ENCODE results near the gene RRAS2.
"Not testable (repeated sequence)": the region's sequence is repeated elsewhere in the genome, so short reads cannot be mapped to it uniquely, and the experiment has no call there.

The RRAS2 gene

DNA sequence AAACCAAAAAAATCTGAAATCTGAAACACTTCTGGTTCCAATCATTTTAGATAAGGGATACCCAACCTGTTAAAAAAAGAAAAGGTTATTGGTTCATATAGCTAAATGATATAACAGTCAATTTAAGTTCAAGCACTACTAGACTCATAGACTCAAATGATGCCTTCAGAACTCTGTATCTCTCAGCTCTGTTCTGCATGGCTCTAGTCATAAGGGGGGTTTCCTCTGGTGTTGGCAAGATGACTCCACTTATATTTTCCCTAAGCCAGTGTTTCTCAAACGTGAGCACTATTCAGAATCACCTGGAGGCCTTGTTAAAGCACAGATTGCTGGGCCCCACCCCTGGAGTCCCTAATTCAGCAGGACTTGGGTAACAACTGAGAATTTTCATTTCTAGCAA is 11.5 kb upstream of the RRAS2 start:
- DNase-seq: no peak

DNA sequence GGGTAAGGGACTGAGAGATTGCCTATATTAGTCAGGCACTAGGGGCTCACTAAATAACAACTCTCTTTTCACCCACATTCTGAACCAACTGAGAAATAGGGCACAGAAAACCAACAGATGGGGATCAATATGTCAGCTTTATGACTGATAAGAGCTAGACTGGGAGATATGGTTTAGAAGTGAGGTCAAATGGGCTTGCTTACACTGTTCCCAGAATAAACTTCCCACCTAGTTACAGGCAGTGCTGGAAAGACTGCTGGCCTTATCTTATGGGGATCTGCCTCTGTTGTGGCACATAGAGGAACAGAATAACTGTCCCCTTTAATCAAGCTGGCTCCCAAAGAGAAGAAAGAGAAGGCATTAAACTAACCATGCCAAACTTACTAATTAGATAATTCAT is 10.6 kb upstream of the RRAS2 start:
- DNase-seq: no peak

DNA sequence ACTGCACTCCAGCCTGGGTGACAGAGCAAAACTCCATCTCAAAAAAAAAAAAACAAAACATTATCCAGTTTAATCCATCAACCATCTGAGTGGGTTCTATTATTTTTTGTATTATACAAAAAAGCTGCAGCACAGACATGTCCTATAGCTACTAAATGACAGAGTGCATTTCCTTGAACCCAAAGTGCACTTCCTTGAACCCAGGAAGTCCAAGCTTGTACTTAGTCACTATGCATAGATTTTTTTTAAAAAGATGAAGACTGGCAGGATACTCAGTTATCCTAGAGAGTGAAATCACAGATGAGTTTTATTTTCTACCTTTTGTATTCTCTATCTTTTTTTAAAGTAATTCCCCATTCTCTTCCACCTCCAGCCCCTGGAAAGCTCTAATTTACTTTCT is 8.0 kb upstream of the RRAS2 start:
- DNase-seq: no peak

DNA sequence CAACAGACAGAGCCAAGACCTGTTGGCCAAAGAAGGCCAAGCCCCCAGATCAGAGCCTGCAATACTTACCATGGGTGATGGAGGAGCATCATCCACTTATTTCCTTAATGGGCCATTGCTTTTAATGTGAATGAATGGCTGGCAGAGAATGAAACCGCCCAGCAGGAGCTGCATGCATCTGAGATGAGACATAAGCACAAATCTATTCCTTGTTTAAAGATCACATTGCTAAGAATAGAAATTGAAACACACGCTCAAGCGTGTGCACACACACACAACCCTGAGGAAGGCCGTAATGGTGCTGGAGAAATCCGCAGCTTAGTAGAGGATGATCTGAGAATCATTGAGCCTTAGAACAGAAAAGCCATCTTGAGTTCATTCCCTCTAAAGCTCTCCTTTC is 5.3 kb upstream of the RRAS2 start:
- DNase-seq: no peak

DNA sequence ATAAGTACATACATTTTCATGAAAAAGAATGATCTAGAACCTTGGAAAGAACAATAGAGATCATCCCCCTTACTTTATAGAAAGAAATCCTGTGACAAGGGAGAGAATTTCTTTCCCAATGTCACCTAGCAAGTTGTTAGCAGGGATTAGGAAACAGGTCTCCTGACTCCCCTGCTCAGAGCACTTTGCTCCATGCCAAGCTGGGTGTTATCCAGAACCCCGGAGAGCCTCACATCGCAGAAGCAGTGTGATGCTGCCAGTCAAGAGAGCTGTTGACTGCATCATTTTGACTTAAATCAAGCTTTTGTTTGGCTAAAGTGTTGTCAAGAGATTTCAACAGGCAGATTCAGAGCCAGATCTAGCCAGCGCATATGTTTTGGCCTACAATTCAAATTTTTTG is 3.6 kb upstream of the RRAS2 start:
- DNase-seq: no peak

DNA sequence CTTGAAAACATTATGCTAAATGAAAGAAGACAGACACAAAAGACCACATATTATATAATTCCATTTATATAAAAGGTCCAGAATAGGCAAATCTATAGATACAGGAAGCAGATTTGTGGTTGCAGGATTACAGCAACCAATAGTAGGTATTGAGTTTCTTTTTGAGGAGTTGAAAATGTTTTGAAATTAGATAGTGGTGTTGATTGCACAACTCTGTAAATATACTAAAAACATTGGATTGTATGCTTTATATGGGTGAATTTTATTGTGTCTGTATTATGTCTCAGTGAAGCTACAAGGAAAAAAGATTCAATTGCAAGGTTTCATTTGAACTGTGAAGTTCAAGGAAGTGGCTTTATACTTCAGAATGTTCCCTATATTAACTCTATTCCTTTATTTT is 3.0 kb upstream of the RRAS2 start:
- DNase-seq: no peak

DNA sequence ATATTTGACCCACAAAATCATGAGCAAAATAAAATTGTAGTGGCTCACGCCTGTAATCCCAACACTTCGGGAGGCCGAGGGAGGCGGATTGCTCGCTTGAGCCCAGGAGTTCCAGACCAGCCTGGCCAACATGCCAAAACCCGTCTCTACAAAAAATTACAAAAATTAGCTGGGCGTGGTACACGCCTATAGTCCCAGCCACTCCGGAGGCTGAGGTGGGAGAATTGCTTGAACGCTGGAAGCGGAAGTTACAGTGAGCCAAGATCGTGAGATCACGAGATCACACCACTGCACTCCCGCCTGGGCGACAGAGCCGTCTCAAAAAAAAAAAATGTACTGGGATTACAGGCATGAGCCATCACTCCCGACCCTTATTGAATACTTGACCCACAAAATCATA is 2.0 kb upstream of the RRAS2 start:
- no peak for DNase-seq

DNA sequence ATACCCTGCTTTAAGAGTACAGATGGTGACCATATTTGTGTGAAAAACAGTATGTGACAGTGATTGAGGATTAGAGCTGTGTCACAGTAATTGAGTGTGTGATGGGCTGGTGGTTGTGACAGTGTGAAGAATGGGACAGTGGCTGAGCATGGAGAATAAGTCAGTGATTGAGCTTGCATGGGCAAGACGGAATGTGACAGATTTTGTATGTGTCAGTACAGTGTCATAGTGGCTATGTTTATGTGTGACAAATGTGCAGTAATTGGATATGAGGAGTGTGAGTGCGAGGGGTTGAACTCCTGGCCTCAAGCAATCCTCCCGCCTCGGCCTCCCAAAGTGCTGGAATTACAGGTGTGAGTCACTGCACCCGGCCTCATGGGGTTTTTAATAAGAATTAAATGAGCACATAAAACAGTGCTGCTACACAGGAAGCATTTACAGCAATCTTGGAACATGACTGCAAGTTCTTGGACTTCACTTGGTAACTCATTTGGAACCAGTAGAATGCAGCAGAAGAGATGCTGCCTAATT is 583 bp upstream of the RRAS2 start:
- no peak for DNase-seq

DNA sequence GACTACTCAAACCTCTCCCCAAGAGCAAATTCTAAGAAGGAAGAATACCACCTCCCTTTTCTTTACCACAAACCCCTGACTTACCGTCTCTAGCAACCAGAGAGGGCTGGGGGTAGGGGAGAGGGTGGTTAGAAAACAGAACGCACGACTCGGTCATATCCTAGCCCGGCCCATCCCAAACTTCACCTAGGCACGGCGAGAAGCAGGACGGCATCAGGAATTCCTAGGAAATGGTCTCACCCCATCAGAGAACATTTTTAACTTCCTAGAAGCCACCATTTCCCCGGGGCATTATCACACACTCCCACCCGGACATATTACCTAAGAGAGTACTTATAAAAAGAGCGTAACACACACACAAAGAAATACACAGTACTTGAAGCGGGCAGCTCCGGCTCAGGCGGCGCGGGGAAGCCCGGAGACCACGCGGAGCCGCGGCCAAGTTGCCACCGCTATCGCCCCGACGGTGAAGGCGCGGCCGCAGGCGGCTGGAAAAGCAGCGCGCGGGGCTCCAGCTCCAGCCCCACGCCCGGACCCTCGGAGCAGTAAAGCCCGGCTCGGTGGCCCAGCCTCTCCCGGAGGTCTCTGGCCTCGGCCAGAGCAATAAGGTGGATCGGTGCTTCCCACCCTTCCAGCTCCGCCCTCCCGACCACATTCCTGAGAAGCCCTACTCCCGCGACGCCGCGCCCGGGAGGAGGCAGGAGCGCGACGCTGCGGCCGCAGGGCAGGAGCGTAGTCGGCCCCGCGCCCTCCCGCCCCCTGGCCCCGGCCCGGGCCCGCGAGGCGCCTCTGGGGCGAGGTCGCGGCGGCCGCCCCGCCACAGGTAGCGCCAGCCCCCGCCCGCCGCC is 878 bp downstream of the RRAS2 start:
- DNase-seq: no peak

DNA sequence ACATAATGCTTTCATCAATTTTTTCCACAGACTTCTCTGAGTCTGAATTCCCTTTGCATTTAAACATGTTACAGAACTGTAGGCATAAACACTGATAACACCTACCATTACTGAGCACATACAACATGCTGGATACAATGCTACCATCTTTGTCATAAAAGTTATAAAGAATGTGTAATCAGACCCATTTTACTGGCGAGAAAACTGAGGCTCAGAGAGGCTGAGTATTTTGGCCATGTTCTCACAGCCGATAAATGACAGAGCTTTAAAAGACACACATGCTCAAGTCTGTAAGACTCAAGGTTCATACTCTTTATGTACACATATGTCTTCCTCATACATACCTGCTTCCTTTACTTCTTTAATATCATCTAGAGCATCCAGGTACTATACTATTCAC is 2.6 kb downstream of the RRAS2 start:
- DNase-seq: no peak

DNA sequence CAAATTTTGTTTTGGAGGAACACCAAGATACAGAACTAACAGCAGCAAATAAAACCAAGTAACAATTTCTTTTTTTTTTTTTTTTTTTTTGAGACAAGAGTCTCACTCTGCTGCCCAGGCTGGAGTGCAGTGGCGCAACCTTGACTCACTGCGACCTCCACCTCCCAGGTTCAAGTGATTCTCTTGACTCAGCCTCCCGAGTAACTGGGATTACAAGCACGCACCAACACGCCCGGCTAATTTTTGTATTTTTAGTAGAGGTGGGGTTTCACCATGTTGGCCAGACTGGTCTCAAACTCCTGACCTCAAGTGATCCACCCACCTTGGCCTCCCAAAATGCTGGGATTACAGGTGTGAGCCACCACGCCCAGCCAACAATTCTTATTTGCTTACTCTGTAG is 4.4 kb downstream of the RRAS2 start:
- DNase-seq: not testable (repeated sequence)

DNA sequence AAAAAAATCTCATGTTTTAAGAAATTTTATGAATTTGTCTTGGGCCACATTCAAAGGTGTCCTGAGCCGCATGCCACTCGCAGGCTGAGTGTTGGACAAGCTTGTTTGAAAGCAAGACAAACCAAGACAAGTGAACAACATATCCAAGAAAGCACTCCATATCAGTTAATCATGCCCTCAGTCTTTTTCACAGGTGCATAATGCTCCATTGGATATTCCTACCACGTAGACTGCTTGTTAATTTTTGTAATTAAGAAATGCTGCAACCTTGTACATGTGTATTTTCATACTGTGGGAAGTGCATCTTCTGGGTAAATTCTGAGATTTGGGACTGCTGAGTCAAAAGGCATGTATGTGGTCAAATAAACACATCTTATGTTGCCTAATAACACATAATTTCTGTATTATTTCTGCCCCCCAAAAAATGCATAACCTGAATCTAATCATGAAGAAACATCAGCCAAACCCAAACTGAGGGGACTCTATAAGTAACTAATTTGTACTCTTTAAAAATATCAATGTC is 8.2 kb downstream of the RRAS2 start:
- no peak for DNase-seq

DNA sequence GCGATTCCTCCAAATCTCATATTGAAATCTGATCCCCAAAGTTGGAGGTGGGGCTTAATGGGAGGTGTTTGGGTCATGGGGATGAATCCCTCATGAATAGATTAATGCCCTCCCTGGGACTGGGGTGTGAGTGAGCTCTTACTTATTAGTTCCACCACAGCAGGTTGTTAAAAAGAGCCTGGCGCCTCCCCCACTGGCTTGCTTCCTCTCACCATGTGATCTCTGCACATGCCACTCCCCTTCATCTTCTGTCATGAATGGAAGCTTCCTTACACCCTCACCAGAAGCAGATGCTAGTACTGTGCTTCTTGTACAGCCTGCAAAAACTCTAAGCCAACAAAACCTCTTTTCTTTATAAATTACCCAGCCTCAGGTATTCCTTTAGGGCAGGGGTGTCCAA is 8.8 kb downstream of the RRAS2 start:
- DNase-seq: no peak

DNA sequence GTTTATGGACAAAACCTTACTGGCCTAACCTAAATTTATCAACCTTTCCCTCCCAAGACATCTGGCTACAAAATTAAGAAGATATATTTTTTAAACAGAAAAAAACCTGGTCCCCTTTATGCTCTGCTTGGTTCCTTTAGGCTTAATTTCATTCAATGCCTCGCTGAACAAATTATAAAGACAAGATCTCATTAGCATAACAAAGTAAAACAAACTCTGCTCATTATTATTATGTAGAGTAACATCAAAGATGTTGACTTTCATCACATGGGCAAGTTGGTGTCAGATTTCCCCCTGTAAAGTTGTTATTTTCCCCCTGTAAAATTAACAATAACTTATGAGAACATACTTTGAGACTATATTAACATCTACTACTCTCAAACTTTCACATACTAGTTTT is 11.0 kb downstream of the RRAS2 start:
- no peak for DNase-seq

DNA sequence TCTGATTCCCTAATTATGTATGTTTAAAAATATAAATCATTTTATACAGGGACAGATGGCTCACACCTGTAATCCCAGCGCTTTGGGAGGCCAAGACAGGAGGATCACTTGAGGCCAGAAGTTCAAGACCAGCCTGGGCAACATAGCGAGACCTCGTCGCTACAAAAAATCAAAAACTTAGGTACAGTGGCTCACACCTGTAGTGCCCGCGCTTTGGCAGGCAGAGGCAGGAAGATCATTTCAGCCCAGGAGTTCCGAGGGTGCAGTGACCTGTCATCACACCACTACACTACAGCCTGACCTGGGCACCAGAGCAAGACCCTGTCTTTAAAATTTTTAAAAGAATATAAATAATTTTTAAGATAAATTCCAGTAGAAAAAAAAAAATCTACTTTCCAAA is 11.5 kb downstream of the RRAS2 start:
- no peak for DNase-seq

DNA sequence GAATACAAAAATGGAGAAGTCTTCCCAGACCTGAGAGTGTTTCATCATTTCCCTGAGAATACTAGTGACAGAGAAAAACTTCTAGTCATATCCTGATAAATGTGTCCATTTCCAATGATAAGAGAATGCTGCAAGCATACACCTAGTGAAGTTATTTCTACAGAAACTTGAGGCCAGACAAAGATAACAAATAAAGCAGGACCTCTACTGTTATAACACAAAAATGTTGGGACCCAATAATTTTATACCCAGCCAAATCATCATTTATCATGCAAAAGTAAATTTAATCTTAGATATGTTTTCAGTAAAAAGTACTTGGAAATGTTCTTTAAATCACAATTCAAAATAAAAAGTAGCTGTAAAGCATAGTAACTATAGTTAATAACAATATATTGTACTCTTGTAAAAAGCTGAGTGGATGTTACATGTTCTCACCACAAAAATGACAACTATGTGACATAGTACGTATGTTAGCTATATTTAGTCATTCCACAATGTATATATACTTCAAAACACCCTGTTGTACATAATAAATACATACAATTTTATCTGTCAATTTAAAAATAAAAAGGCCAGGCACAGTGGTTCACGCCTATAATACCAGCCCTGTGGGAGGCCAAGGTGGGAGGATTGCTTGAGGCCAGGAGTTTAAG is 12.6 kb downstream of the RRAS2 start:
- no peak for DNase-seq

DNA sequence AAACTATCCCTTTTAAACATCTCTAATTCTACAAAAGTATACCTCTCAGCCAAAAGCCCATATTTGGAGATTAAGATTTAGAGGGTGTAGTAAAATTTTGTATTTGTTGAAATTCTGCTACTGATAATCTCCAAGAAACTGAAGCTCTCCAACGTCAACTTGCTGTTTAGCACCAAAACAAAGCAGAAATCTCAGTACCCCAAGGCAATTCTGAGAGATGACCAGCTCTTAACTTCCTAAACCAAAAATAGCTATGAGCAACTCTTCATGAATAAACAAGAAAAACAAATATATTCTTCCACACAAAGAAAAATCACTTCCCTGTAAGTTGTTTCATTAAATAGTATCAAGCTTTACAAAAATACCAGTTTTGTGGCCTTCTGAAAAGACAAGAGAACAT is 13.3 kb downstream of the RRAS2 start:
- no peak for DNase-seq

DNA sequence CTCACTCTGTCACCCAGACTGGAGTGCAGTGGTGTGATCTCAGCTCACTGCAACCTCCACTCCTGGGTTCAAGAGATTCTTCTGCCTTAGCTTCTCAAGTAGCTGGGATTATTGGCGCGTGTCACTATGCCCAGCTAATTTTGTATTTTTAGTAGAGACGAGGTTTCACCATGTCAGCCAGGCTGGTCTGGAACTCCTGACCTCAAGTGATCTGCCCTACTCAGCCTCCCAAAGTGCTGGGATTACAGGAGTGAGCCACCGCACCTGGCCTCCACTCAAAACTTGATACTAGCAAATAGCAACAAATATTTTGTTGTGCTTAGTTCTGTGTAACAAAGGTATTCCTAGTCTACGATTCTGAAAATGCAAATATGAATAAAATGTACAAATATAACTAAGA is 14.0 kb downstream of the RRAS2 start:
- DNase-seq: not testable (repeated sequence)

DNA sequence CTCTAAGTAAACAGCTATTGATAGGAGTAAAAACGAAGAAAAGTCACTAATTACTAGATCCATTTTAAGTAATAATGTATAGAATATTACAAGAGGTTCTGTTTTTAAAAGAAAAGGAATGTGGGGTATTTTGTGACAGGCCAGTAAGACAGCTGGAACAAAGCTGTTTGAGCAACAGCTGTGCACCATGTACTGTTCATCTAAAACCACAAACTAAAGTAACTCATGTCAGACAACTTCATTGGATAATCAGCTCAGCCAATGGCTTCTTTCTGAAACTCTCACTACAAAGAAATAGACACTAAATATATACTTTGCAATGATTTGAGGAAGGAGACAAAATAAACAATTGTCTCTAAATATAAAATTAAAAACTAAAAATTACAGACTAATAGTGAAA is 16.1 kb downstream of the RRAS2 start:
- DNase-seq: no peak

DNA sequence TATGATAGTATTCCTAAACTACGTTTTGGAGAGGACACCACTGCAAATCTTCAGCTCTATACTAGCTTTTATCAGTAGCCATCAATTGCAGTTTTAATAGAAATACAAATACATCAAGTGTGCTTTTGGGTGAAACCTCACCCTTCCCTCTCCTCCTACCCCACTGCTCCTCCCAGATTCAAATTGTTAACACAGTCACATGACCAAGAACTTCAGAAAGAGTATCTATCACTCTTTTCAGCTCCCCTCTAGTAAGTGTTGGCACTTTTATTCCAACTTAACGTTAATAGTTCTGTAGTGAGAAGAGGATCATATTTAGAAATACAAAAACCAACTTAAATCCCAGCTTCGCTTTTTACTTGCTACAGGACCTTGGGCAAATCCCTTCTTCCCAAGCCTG is 17.0 kb downstream of the RRAS2 start:
- DNase-seq: no peak

DNA sequence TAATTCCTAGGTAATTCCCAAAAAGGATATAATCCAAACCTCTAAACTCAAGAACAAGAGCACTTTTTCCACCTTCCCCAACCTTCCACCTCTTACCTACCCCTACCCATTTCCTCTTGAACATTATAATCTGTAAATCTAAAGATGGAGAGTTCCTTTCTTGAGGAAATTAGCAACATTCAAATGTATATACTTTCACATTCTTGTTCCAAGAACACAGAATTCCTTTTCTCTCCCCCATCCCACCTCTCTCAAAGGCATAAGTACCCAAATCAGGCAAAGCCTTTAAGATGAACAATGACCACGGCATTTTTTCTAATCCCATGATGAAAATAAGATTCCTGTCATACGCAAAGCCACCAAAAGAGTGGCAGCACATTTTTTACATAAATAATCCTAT is 18.3 kb downstream of the RRAS2 start:
- no peak for DNase-seq

DNA sequence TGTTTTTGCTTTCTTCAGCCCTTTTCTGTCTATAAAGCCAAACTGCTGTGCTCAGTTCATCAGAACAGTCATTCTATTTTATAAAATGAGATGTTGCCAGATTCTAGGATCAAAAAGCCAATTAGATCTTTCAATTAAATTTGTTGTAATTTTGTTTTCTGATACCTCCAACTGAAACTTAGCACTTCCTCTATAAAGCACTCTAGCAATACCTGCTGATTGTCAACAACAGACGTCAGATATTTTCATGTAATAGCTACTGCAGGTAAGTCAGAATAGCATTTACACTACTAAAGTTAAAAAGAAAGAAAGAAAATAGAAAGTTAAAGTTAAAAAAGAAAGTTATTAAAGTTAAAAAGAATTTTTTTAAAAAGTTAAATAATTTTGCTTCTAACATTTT is 19.6 kb downstream of the RRAS2 start:
- DNase-seq: no peak

DNA sequence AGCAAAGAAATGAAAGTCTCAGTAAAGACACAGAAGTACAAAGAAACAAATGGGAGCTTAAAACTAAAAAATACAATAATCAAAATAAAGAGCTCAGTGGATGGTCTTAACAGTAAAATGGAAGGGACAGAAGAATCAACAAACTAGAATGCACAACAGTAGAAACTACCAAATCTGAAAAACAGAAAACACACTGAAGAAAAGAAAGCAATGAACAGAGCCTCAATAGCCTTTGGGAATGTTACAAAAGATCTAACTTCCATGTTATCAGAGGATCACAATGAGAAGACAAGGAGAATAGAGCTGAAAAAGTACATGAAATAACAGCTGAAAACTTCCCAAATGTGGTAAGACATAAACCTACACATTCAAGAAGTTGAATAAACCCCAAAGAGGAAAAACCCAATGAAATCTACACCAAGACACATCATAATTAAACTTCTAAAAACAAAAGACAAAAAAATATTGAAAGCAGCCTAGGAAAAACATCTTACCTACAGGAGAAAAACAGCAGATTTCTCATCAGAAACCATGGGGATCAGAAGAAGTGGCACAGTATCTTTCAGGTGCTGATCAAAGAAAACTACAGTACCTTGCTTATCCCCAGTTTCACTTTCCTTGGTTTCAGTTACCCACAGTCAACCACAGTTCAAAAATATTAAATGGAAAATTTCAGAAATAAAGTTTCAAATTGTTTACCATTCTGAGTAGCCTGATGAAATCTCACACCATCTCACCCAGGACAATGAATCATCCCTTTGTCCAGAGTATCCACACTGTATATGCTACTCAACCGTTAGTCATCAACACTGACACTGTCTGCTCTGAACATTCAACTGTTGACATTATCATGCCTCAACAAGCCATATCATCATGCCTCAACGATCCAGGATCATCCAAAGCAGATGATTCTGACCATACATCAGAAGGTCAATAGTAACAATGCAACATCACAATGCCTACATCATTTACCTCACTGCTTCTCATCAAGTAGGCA is 22.2 kb downstream of the RRAS2 start:
- no peak for DNase-seq

All from NCI-H2107 (cell line).